ENCODE measurements around the gene DEPP1.

GRCh38 chr10:44974082-44974627 lies 4.5 kb downstream of the DEPP1 start:
- TF ChIP-seq CTCF (conservative IDR thresholded peaks at IDR 0.05; ENCODE audit: low read depth, low read length), result no peak
- TF ChIP-seq EZH2 (IDR thresholded peaks at IDR 0.05; ENCODE audit: borderline replicate concordance, low read depth, low read length, poor library complexity, severe bottlenecking), result no peak

Measured in A673 (cell line).